Dermis microvascular lymphatic vessel endothelial cell (primary cell): ENCODE data around the gene RAB3GAP1. TPM values are rescaled to one million over a fixed set of nuclear protein-coding genes. Genes with fewer than 3 reads are reported as not detected.
"Not testable (repeated sequence)": the region's sequence is repeated elsewhere in the genome, so short reads cannot be mapped to it uniquely, and the experiment has no call there.

Experiments
- DNase-seq, 2 donors: peaks; one replicate each; pipeline versions ENCODE4 v3.0.0 to v3.0.0-alpha.2; 2010; ENCODE audit warnings: low read depth in 2 of 2
- total RNA-seq: library from RNA; depleted of rRNA; stranded (reverse); fragments of >200 nt; gene quantifications from 2 replicates; pipeline ENCODE4 v1.2.1, GENCODE V29; 2014

Gene RAB3GAP1
- total RNA-seq, 1 donor from 2014 or later = 43.8 TPM

- not testable (repeated sequence) for DNase-seq
Measured at GRCh38 chr2:135105513-135106316, 53.6 kb downstream of the RAB3GAP1 start.

GRCh38 chr2:135113322-135113721 is 61.2 kb downstream of the RAB3GAP1 start:
- no peak for DNase-seq

GRCh38 chr2:135119582-135119981 is 67.5 kb downstream of the RAB3GAP1 start:
- no peak for DNase-seq

- DNase-seq = no peak
Measured at GRCh38 chr2:135121016-135121657, 69.0 kb downstream of the RAB3GAP1 start.

- DNase-seq = not testable (repeated sequence)
Measured at GRCh38 chr2:135121658-135122039, 69.6 kb downstream of the RAB3GAP1 start.

GRCh38 chr2:135124924-135125886 is 73.1 kb downstream of the RAB3GAP1 start:
- no peak for DNase-seq

- no peak for DNase-seq
Measured at GRCh38 chr2:135125940-135126339, 73.8 kb downstream of the RAB3GAP1 start.

- no peak for DNase-seq
Measured at GRCh38 chr2:135130751-135131150, 78.7 kb downstream of the RAB3GAP1 start.

GRCh38 chr2:135132314-135132713 is 80.2 kb downstream of the RAB3GAP1 start:
- DNase-seq = no peak

- DNase-seq = no peak
Measured at GRCh38 chr2:135140606-135141005, 88.5 kb downstream of the RAB3GAP1 start.

- DNase-seq = no peak
Measured at GRCh38 chr2:135142323-135142722, 90.2 kb downstream of the RAB3GAP1 start.

GRCh38 chr2:135144343-135144742 is 92.3 kb downstream of the RAB3GAP1 start:
- DNase-seq = no peak

GRCh38 chr2:135149251-135149650 is 97.2 kb downstream of the RAB3GAP1 start:
- DNase-seq = no peak

GRCh38 chr2:135150725-135151124 is 98.6 kb downstream of the RAB3GAP1 start:
- no peak for DNase-seq

- peak in 1 of 2 donors; percentile 4 for DNase-seq
Measured at GRCh38 chr2:135151615-135152014, 99.5 kb downstream of the RAB3GAP1 start.

GRCh38 chr2:135152361-135152760 is 100.3 kb downstream of the RAB3GAP1 start:
- no peak for DNase-seq

GRCh38 chr2:135154962-135155361 is 102.9 kb downstream of the RAB3GAP1 start:
- no peak for DNase-seq

- no peak for DNase-seq
Measured at GRCh38 chr2:135157856-135158255, 105.8 kb downstream of the RAB3GAP1 start.

GRCh38 chr2:135159191-135159590 is 107.1 kb downstream of the RAB3GAP1 start:
- no peak for DNase-seq

- no peak for DNase-seq
Measured at GRCh38 chr2:135162377-135162776, 110.3 kb downstream of the RAB3GAP1 start.

- DNase-seq = no peak
Measured at GRCh38 chr2:135162786-135163185, 110.7 kb downstream of the RAB3GAP1 start.

- no peak for DNase-seq
Measured at GRCh38 chr2:135163306-135163705, 111.2 kb downstream of the RAB3GAP1 start.
